Stimulated activated CD8-positive, alpha-beta memory T cell treated with anti-CD3 and anti-CD28 coated beads, Interleukin-15, amount 100 ng/mL, for 4 hours (primary cell): ENCODE results near the gene UBTD2.
"Not testable (repeated sequence)": the region's sequence is repeated elsewhere in the genome, so short reads cannot be mapped to it uniquely, and the experiment has no call there.

Experiments
- DNase-seq, 2 donors: peaks; one replicate each; pipeline ENCODE4 v3.0.0-alpha.2; 2020; ENCODE audit warnings: low read depth in 2 of 2

Gene UBTD2

GRCh38 chr5:172293054-172293744 is 9.6 kb upstream of the UBTD2 start:
- peak in 1 of 2 donors; percentile 28 for DNase-seq

- DNase-seq = not testable (repeated sequence)
Measured at GRCh38 chr5:172291837-172292236, 8.3 kb upstream of the UBTD2 start.

DNA sequence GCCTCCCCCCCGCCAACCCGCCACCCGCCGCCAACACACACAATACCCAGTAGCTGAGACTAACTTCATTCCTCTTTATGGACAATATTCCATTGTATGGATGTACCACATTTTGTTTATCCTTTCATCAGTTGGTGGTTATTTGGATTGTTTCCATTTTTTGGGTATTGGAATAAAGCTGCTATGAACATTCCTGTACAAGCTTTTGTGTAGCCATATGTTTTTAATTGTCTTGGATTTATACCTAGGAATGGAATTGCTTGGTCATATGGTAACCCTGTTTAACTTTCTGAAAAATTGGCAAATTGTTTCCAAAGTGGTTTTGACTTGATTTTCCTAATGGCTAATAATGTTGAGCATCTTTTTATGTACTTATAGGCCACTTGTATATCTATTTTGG is 4.9 kb upstream of the UBTD2 start:
- no peak for DNase-seq

- not testable (repeated sequence) for DNase-seq
Measured at GRCh38 chr5:172287140-172287539, 3.6 kb upstream of the UBTD2 start.

DNA sequence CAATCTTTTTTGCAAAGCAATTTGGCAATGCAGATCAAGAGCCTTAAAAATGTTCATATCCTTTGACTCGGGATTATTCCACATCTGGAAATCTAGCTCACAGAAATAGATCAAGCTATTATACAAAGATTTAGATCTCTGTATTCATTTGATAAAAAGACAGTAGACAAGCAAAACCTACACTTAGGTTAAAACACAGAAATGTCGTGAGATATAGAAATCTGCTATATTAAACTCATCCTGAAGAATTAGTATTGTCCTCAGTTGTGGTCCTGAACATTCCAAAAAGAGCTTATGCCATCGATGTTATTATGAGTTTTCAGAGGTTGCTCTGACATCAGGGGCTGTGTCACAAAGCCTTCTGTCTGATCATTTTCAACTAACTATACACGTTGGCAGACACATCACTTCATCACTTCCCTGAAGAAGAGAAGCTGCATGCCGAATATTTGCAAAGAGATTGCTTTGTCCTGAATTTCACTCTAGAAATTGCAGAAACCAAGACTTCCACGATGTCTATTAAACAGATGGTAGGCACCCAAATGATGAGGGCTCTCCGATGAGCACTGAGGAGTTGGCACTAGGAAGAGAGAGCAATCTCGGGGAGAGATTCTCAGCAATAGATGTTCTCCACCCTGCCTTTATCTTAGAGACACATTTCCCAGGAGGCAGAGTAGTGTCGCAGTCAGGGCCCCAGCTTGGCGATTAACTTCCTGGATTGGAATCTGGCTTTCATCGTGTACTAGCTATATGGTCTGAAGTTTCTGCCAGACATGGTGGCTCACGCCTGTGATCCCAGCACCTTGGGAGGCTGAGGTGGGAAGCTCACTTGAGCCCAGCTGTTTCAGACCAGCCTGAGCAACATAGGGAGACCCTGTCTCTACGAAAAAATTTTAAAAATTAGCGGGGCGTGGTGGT is 1.9 kb upstream of the UBTD2 start:
- no peak for DNase-seq

GRCh38 chr5:172284611-172284980 is 1.0 kb upstream of the UBTD2 start:
- DNase-seq = no peak

DNA sequence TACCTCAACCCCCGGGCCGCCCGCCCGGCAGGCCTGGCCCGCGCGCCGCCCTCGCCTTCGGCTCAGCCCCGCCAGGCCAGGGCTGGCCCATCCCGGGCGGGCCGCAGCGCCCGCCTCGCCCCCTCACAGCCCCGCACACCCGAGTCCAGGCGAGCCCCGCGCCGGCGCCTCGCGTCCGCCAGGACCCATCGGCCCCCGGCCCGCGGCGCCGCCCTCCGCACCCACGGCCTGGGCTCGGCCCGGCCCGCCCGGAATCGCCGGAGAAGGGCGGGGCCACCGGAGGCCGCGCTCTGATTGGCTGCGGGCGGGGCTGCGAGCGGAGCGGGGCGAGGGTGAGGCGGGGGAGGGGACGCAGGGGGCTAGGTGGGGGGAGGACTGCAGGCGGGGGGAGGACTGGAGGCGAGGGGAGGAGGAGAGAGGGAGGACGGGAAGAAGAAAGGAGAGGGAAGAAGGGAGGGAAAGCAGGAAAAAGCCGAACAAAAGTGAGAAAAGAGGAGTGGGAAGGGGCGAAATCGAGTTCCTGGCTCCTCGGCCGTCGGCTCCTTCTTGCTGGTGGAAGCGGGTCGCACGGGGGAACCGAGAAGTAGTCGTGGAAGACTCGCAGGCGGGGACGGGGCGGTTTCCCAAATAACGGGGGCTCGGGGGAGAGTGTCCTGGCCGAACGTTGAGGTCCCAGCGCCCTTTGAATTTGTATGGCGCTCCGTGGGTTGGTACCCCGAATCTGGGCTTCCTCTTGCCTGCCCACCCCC is 472 bp upstream of the UBTD2 start:
- DNase-seq = peak; percentile 44 to 65

- DNase-seq = no peak
Measured at GRCh38 chr5:172282272-172283019, 1.1 kb downstream of the UBTD2 start.

- DNase-seq = no peak
Measured at GRCh38 chr5:172281346-172281745, 2.2 kb downstream of the UBTD2 start.

DNA sequence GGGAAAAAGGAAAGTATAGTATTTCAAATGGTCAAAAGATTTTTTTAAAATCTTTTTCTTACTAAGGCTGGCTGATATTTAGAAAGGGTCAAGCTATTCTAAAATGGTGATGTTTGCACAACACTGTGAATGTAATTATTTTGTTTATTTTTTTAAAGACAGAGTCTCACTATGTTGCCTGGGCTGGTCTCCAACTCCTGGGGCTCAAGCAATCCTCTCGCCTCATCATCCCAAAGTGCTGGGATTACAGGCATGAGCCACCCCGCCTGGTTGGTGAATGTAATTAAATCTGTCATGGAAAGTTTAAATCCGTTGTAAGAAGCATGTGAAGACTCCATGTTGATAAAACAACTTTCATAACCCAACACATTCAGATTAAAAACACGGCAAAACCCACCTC is 2.6 kb downstream of the UBTD2 start:
- DNase-seq = no peak

GRCh38 chr5:172280317-172280716 is 3.2 kb downstream of the UBTD2 start:
- DNase-seq = no peak

DNA sequence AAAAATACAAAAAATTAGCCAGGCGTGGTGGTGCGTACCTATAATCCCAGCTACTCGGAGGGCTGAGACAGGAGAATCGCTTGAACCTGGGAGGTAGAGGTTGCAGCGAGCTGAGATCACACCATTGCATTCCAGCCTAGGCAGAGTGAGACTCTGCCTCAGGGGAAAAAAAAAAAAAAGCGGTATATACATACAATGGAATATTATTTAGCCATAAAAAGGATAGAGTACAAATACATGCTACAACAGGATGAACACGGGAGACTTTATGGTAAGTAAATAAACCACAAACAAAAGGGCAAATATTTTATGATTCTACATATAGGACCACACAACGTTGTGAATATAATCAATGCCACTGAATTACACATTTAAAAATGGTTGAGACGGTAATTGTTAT is 5.2 kb downstream of the UBTD2 start:
- no peak for DNase-seq

DNA sequence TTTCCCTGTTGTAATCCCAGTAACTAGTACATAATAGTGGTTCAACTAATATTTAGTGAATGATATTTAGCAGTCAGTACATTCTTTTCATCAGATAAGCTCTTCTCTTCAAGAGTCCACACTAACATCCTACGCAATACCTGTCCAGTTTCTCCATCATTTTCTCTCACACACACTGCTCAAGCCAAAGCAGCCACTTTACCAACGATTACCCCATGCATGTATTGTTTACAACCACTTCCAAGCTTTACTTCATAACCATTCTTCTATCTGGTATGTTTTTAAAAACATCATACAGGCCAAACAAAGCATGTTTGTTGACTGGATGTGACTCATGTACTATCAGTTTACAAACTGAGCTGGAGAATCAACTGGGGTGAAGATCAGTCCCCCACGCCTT is 7.3 kb downstream of the UBTD2 start:
- DNase-seq = no peak

DNA sequence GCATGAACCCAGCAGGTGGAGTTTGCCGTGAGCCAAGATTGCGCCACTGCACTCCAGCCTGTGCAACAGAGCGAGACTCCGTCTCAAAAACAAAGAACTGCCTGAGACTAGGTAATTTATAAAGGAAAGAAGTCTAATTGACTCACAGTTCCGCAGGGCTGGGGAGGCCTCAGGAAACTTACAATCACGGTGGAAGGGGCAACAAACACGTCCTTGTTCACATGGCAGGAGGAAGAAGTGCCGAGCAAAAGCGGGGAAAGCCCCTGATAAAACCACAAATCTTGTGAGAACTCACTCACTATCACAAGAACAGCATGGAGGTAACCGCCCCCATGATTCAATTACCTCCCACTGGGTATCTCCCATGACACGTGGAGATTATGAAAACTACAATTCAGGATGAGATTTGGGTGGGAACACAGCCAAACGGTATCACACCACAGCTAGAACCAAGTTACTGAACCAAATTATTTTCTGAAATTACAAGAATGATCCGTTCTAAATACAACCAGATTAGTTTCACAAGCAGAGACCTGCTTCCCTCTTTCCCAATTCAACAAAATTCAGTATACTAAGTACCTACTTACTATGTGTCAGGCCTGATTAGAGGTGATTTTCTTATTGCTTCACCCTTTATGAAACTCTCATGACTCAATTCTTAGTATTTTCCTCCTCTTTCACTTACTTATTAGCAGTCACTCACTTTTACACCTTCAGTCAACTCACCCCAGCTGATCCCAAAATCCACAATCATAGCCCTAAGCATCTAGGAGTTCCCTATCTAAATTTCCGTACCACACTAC is 8.4 kb downstream of the UBTD2 start:
- peak in 1 of 2 donors; percentile 56 for DNase-seq

DNA sequence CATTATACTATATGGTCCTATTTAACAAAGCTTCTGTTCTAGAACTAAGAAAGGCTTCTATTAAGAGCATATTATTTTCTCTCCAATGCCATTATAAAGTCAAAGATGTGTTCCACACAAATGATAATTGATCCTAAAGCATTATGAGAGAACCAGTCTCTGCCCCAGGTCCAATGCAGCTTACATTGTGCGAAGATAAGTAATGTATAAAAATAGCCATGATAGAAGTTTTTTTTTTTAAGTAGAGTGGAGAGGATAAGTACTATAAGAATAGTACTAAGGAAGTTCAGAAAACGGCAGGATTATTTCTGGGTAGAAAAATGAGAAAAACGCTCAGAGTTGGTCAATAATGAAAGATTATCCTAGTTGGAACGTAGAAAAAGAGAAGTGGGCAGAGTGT is 15.6 kb downstream of the UBTD2 start:
- no peak for DNase-seq

DNA sequence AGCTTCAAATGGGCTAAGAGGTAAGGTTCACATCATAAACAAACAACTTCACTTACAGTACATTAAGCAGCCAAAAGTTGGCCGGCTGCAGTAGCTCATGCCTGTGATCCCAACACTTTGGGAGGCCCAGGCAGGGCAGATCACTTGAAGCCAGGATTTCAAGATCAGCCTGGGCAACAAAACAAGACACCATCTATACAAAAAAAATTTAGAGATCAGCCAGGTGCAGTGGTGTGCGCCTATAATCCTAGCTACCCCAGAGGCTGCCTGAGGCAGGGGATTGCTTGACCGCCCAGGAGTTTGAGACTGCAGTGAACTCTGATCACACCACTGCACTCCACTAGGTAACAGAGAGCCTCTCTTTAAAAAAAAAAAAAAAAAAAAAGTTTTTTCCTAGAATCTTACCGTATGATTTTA is 16.9 kb downstream of the UBTD2 start:
- no peak for DNase-seq

GRCh38 chr5:172266071-172266675 is 17.4 kb downstream of the UBTD2 start:
- DNase-seq = no peak

DNA sequence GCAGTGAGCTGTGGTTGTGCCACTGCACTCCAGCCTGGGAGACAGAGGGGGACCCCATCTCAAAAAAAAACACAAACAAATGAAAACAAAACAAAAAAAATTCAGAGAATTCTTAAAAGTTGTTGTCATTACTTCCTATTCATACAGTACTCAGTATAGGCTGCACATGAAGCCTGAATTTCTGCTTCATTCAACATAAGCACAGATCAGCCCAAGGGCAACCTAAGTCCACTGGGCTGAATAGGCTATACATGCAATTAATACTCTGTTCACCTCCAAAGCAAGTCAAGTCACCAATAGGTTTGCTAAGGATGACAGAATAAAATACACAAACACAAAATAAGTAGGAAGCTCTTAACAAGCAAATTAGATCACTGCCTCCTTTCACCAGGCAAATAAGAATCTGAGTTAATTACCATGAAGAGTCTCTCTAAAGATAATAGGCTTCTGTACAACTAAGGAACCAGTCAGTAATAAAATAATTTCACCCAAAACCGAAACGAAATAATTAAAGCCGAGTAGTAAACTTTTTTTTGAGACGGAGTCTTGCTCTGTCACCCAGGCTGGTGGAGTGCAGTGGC is 18.7 kb downstream of the UBTD2 start:
- no peak for DNase-seq

DNA sequence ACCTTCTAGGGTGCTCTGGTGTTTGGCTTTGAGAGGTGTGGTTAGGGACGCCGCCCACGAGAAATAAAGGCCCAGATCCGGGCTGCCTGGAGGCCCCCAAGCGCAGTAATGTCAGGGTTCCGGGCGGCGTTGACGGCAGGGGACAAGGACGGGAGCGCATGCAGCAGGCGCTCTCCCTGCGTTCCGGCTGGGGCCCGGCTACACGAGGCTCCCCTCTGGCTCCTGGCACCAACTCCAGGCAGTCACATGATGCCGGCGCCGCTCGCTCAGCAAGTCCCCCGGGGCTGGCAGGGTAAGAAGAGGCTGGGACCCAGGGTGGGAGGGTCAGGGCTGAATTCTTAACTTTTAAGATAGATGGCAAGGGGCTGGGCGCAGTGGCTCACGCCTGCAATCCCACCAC is 28.1 kb downstream of the UBTD2 start:
- DNase-seq = no peak

GRCh38 chr5:172252501-172252900 is 31.1 kb downstream of the UBTD2 start:
- DNase-seq = no peak
